A549 (cell line): Measurements from ENCODE around the gene CMKLR1.

Experiments
- POLR2A ChIP-seq: IDR thresholded peaks from 2 replicates; pipeline ENCODE4 v1.6.1; 2012; ENCODE audit warnings: mild to moderate bottlenecking, low read length
- TF ChIP-seq, protein P1 (sequence below): fragments of >200 bp; sonication (Bioruptor Twin); formaldehyde crosslinking; IDR thresholded peaks from 3 replicates; pipeline ENCODE4 v1.5.1; 2016
- TF ChIP-seq, protein P2 (sequence below): IDR thresholded peaks from 2 replicates; pipeline ENCODE4 v1.6.1; 2012
- TF ChIP-seq, protein P3 (sequence below): fragments of 150-350 bp; IDR thresholded peaks from 2 replicates; pipeline ENCODE4 v1.6.1; 2014; ENCODE audit warnings: low read depth, mild to moderate bottlenecking, low read length

DNA sequence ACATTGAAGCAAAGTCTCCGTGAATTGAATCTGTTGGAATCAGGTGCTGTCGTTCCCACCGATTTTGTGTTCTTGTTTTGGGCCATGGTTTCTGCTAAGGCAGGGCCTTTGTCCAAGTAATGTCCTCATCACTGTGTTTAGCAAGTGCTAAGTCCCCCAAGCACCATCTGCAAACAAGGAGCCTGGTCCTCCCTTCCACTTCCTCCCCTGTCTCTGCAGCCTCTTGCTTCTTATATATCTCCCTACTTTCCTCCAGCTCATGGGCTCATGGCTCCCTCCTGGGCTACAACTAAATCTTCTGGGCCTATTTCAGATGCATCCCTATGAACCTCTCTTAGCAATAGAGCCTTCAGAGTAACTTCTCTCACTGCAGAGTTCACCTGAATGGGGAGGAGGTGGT lies 25.8 kb upstream of the CMKLR1 start:
- TF ChIP-seq, protein P1, sequence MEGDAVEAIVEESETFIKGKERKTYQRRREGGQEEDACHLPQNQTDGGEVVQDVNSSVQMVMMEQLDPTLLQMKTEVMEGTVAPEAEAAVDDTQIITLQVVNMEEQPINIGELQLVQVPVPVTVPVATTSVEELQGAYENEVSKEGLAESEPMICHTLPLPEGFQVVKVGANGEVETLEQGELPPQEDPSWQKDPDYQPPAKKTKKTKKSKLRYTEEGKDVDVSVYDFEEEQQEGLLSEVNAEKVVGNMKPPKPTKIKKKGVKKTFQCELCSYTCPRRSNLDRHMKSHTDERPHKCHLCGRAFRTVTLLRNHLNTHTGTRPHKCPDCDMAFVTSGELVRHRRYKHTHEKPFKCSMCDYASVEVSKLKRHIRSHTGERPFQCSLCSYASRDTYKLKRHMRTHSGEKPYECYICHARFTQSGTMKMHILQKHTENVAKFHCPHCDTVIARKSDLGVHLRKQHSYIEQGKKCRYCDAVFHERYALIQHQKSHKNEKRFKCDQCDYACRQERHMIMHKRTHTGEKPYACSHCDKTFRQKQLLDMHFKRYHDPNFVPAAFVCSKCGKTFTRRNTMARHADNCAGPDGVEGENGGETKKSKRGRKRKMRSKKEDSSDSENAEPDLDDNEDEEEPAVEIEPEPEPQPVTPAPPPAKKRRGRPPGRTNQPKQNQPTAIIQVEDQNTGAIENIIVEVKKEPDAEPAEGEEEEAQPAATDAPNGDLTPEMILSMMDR = no peak
- no peak for TF ChIP-seq POLR2A
- TF ChIP-seq, protein P2, sequence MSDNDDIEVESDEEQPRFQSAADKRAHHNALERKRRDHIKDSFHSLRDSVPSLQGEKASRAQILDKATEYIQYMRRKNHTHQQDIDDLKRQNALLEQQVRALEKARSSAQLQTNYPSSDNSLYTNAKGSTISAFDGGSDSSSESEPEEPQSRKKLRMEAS = no peak
- TF ChIP-seq, protein P3, sequence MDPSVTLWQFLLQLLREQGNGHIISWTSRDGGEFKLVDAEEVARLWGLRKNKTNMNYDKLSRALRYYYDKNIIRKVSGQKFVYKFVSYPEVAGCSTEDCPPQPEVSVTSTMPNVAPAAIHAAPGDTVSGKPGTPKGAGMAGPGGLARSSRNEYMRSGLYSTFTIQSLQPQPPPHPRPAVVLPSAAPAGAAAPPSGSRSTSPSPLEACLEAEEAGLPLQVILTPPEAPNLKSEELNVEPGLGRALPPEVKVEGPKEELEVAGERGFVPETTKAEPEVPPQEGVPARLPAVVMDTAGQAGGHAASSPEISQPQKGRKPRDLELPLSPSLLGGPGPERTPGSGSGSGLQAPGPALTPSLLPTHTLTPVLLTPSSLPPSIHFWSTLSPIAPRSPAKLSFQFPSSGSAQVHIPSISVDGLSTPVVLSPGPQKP = no peak
